NCI-H146 treated with DMSO at 0.1 percent for 48 hours (cell line): ENCODE measurements around the gene SPPL2C.
"Not testable (repeated sequence)": the region's sequence is repeated elsewhere in the genome, so short reads cannot be mapped to it uniquely, and the experiment has no call there.

Experiments
- DNase-seq: peaks from one replicate; lab custom pipeline; 2025; ENCODE audit not compliant: unreplicated experiment; lab: John Stamatoyannopoulos, UW

SPPL2C gene

GRCh38 chr17:45848868-45849535, 4.3 kb downstream of the SPPL2C start:
- DNase-seq: no peak

GRCh38 chr17:45849536-45849990, 4.9 kb downstream of the SPPL2C start:
- DNase-seq: no peak

- DNase-seq: no peak
Observed at GRCh38 chr17:45850011-45850410, 5.3 kb downstream of the SPPL2C start.

- no peak for DNase-seq
Observed at GRCh38 chr17:45850468-45850867, 5.8 kb downstream of the SPPL2C start.

- no peak for DNase-seq
Observed at GRCh38 chr17:45851022-45851421, 6.3 kb downstream of the SPPL2C start.

- DNase-seq: no peak
Observed at GRCh38 chr17:45851464-45851863, 6.8 kb downstream of the SPPL2C start.

- DNase-seq: no peak
Observed at GRCh38 chr17:45851873-45852272, 7.2 kb downstream of the SPPL2C start.

- peak; percentile 25 for DNase-seq
Observed at GRCh38 chr17:45852535-45853297, 8.0 kb downstream of the SPPL2C start.

- DNase-seq: no peak
Observed at GRCh38 chr17:45854209-45854608, 9.5 kb downstream of the SPPL2C start.

- DNase-seq: no peak
Observed at GRCh38 chr17:45855691-45856336, 11.1 kb downstream of the SPPL2C start.

- DNase-seq: no peak
Observed at GRCh38 chr17:45857977-45858708, 13.5 kb downstream of the SPPL2C start.

GRCh38 chr17:45861165-45861564, 16.5 kb downstream of the SPPL2C start:
- no peak for DNase-seq

GRCh38 chr17:45862127-45862526, 17.4 kb downstream of the SPPL2C start:
- not testable (repeated sequence) for DNase-seq

- DNase-seq: no peak
Observed at GRCh38 chr17:45863857-45864654, 19.4 kb downstream of the SPPL2C start.

- DNase-seq: no peak
Observed at GRCh38 chr17:45867171-45867570, 22.5 kb downstream of the SPPL2C start.

GRCh38 chr17:45867702-45868101, 23.0 kb downstream of the SPPL2C start:
- no peak for DNase-seq

- no peak for DNase-seq
Observed at GRCh38 chr17:45868276-45868675, 23.6 kb downstream of the SPPL2C start.

- DNase-seq: no peak
Observed at GRCh38 chr17:45869676-45870341, 25.1 kb downstream of the SPPL2C start.

- DNase-seq: no peak
Observed at GRCh38 chr17:45870342-45870974, 25.8 kb downstream of the SPPL2C start.
